Esophagus squamous epithelium (tissue), 4 donors: ENCODE measurements around the gene WDR1.

Experiments used
- POLR2A ChIP-seq, 4 donors: fragments of 450-650 bp; IDR thresholded peaks; one replicate each; pipeline ENCODE4 v1.6.1; 2017; ENCODE audit warnings: antibody characterized with exemption in 4 of 4, mild to moderate bottlenecking in 4 of 4, moderate library complexity in 3 of 4
- TF ChIP-seq, protein P1 (sequence below), 6 experiments: fragments of 450-650 bp in 4 of 6; fragments of 200-600 bp in 2 of 6; sonication (generic) in 2 of 6; IDR thresholded peaks; one replicate each; pipeline ENCODE4 v1.5.1; 2016 to 2019; ENCODE audit warnings: antibody characterized with exemption in 6 of 6, mild to moderate bottlenecking in 4 of 6, moderate library complexity in 4 of 6

GRCh38 chr4:10081218-10081606 is 35.4 kb downstream of the WDR1 start:
- TF ChIP-seq, protein P1, sequence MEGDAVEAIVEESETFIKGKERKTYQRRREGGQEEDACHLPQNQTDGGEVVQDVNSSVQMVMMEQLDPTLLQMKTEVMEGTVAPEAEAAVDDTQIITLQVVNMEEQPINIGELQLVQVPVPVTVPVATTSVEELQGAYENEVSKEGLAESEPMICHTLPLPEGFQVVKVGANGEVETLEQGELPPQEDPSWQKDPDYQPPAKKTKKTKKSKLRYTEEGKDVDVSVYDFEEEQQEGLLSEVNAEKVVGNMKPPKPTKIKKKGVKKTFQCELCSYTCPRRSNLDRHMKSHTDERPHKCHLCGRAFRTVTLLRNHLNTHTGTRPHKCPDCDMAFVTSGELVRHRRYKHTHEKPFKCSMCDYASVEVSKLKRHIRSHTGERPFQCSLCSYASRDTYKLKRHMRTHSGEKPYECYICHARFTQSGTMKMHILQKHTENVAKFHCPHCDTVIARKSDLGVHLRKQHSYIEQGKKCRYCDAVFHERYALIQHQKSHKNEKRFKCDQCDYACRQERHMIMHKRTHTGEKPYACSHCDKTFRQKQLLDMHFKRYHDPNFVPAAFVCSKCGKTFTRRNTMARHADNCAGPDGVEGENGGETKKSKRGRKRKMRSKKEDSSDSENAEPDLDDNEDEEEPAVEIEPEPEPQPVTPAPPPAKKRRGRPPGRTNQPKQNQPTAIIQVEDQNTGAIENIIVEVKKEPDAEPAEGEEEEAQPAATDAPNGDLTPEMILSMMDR (IDR thresholded peaks at IDR 0.05): no peak
- no peak for TF ChIP-seq POLR2A (IDR thresholded peaks at IDR 0.05)
